ENCODE measurements around the gene TAP2. TPM values are rescaled to one million over a fixed set of nuclear protein-coding genes. Genes with fewer than 3 reads are reported as not detected.

TAP2 gene
- total RNA-seq, 4 donors from 2014 or later: 6.9 to 16.0 (median 11.1) TPM

- no peak overlapping the region for H3K4me3 ChIP-seq
- ATAC-seq: no peak
- no peaks in the 10 kb centered on the region for H3K4me1 ChIP-seq
- H3K27me3 ChIP-seq: no peaks in the 10 kb centered on the region
- TF ChIP-seq POLR2A (IDR thresholded peaks at IDR 0.05): no peak
- TF ChIP-seq EP300 (IDR thresholded peaks at IDR 0.05): no peak
- TF ChIP-seq POLR2AphosphoS5 (IDR thresholded peaks at IDR 0.05): no peak
- TF ChIP-seq, protein P1, sequence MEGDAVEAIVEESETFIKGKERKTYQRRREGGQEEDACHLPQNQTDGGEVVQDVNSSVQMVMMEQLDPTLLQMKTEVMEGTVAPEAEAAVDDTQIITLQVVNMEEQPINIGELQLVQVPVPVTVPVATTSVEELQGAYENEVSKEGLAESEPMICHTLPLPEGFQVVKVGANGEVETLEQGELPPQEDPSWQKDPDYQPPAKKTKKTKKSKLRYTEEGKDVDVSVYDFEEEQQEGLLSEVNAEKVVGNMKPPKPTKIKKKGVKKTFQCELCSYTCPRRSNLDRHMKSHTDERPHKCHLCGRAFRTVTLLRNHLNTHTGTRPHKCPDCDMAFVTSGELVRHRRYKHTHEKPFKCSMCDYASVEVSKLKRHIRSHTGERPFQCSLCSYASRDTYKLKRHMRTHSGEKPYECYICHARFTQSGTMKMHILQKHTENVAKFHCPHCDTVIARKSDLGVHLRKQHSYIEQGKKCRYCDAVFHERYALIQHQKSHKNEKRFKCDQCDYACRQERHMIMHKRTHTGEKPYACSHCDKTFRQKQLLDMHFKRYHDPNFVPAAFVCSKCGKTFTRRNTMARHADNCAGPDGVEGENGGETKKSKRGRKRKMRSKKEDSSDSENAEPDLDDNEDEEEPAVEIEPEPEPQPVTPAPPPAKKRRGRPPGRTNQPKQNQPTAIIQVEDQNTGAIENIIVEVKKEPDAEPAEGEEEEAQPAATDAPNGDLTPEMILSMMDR (IDR thresholded peaks at IDR 0.05): no peak
- peak overlapping the region in 1 of 4 donors; percentile 18 for H3K27ac ChIP-seq
- 63 to 86% methylated on average over 1 to 3 of the region's 3 CpGs for WGBS, 2 donors (ENCODE audit: low coverage in 1 of 2)
- H3K36me3 ChIP-seq: peaks cover 0 to 37% of the 10 kb centered on the region in 2 donors
- H3K9me3 ChIP-seq: no peaks in the 10 kb centered on the region
Measured at GRCh38 chr6:32827025-32827424, 11.5 kb downstream of the TAP2 start.

DNA sequence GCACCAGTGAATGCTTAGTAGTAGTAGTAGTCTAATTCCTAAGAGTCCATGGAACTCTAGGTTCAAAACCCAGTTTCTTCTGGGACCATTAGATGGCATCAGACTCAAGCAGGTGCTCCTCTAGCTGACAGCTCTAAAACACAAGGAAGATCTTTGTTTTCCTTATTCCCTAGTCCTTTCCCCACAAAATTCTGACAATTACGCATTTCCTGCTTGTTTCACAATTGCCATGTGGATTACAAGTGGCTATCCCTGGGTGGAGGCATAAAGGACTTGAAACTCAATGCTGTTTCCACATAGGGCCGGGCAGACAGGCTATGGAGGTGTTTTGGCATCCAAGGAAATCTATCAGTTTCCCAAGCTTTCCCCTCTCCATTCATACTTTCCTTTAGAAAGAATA lies 12.6 kb downstream of the TAP2 start:
- WGBS, 2 donors (ENCODE audit: low coverage in 1 of 2): 0 to 41% methylated on average over 1 to 2 of the region's 2 CpGs
- ATAC-seq: peak; percentile 74
- Histone ChIP-seq H3K27me3 (no peaks in the 10 kb centered on the region), H3K9me3 (no peaks in the 10 kb centered on the region), H3K4me1 (no peaks in the 10 kb centered on the region), H3K36me3 (peaks cover 0 to 26% of the 10 kb centered on the region in 2 donors), H3K27ac (peak overlapping the region in 1 of 4 donors; percentile 18), H3K4me3 (no peak overlapping the region)
- no peak for TF ChIP-seq POLR2A (IDR thresholded peaks at IDR 0.05)
- no peak for TF ChIP-seq POLR2AphosphoS5 (IDR thresholded peaks at IDR 0.05)
- TF ChIP-seq, protein P1 (IDR thresholded peaks at IDR 0.05): peak in 2 of 4 experiments; percentile 29 to 48

GRCh38 chr6:32819729-32820128 lies 18.8 kb downstream of the TAP2 start:
- no peak for TF ChIP-seq POLR2AphosphoS5 (IDR thresholded peaks at IDR 0.05)
- TF ChIP-seq, protein P1 (IDR thresholded peaks at IDR 0.05): no peak
- TF ChIP-seq POLR2A (IDR thresholded peaks at IDR 0.05): no peak
- no peak for TF ChIP-seq EP300 (IDR thresholded peaks at IDR 0.05)
- H3K4me1 ChIP-seq: no peaks in the 10 kb centered on the region
- no peaks in the 10 kb centered on the region for H3K9me3 ChIP-seq
- no peak for ATAC-seq
- H3K27ac ChIP-seq: no peak overlapping the region
- no peaks in the 10 kb centered on the region for H3K36me3 ChIP-seq
- peaks cover 3% of the 10 kb centered on the region for H3K27me3 ChIP-seq
- no peak overlapping the region for H3K4me3 ChIP-seq
- 64% methylated on average over 3 of the region's 3 CpGs; no CpG with 5 or more reads in 1 of the 2 donors for WGBS, 2 donors (ENCODE audit: low coverage in 1 of 2)

- ATAC-seq: no peak
- WGBS, 2 donors (ENCODE audit: low coverage in 1 of 2): 40 to 71% methylated on average over 1 to 2 of the region's 2 CpGs
Measured at GRCh38 chr6:32818867-32819266, 19.7 kb downstream of the TAP2 start.

DNA sequence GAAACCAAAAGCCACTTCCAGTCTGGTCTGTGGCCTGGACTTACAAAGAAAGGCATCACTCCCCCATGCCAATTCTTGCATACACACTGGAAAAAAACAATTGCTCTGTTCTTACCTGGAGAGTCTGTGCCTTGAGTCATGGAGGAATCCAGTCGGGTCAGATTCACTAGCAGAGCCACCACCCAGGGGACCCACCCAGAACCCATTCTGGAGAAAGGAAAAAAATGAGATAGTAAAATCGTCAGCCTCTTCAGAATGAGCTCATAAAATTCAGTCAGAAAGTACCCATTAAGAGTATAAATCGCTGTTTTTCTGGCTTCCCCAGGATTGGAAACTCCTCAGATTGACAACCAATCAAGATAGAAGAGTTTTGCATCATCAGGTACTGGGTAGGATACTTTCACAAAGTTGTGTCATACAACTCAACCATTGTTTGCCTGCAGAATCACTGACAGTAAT lies 21.8 kb downstream of the TAP2 start, which contains the start of gene HLA-DOB:
TSS of gene HLA-DOB (minus strand) at position 257 of the 459 bp plus-strand sequence. CDS start at position 206, 51 bp downstream.
- Histone ChIP-seq H3K4me1 (no peaks in the 10 kb centered on the region), H3K27ac (no peak within 1 kb of the TSS), H3K4me3 (no peak within 1 kb of the TSS), H3K9me3 (no peaks in the 10 kb centered on the region), H3K27me3 (peaks cover 14% of the 10 kb centered on the region), H3K36me3 (no peaks in the 10 kb centered on the region)
- peak; percentile 48 for ATAC-seq
- TF ChIP-seq EP300 (IDR thresholded peaks at IDR 0.05) (no peak), POLR2AphosphoS5 (IDR thresholded peaks at IDR 0.05) (no peak), POLR2A (IDR thresholded peaks at IDR 0.05) (no peak)
- TF ChIP-seq, protein P1 (IDR thresholded peaks at IDR 0.05): no peak
- WGBS, 2 donors (ENCODE audit: low coverage in 1 of 2): 50 to 69% methylated on average over 2 to 3 of the region's 3 CpGs

More at GRCh38 chr6:32818867-32819266, 19.7 kb downstream of the TAP2 start:
- no peak overlapping the region for H3K4me3 ChIP-seq
- no peaks in the 10 kb centered on the region for H3K9me3 ChIP-seq
- no peak for TF ChIP-seq POLR2AphosphoS5 (IDR thresholded peaks at IDR 0.05)
- TF ChIP-seq, protein P1 (IDR thresholded peaks at IDR 0.05): no peak
- TF ChIP-seq POLR2A (IDR thresholded peaks at IDR 0.05): no peak
- no peak for TF ChIP-seq EP300 (IDR thresholded peaks at IDR 0.05)
- H3K4me1 ChIP-seq: no peaks in the 10 kb centered on the region
- H3K36me3 ChIP-seq: no peaks in the 10 kb centered on the region
- H3K27me3 ChIP-seq: peaks cover 12% of the 10 kb centered on the region
- H3K27ac ChIP-seq: no peak overlapping the region
